Lower lobe of right lung (tissue), 2 donors: ENCODE measurements around the gene SELPLG. TPM values are rescaled to one million over a fixed set of nuclear protein-coding genes. Genes with fewer than 3 reads are reported as not detected.

ENCODE experiments used
- ATAC-seq, 2 donors: fragments of 200-7000 bp; cut with Tn5 transposase; one replicate each; pipeline ENCODE4 v1.9.1; 2020 to 2022; ENCODE audit warnings: mild to moderate bottlenecking in 2 of 2, moderate library complexity in 2 of 2
- DNase-seq: peaks from one replicate; pipeline ENCODE4 v3.0.0-alpha.2; 2020
- H3K27ac ChIP-seq: fragments of 200-600 bp; one replicate; pipeline ENCODE4 v1.8.0; 2022
- H3K27me3 ChIP-seq: fragments of 200-600 bp; one replicate; pipeline ENCODE4 v1.8.0; 2022; ENCODE audit warnings: low read depth
- H3K36me3 ChIP-seq: fragments of 200-600 bp; one replicate; pipeline ENCODE4 v1.8.0; 2022; ENCODE audit warnings: mild to moderate bottlenecking
- H3K4me1 ChIP-seq: fragments of 200-600 bp; one replicate; pipeline ENCODE4 v1.8.0; 2022
- H3K4me3 ChIP-seq: fragments of 200-600 bp; one replicate; pipeline ENCODE4 v1.8.0; 2022; ENCODE audit warnings: mild to moderate bottlenecking
- H3K9me3 ChIP-seq: fragments of 200-600 bp; one replicate; pipeline ENCODE4 v1.8.0; 2022
- intact Hi-C: fragments of 100-400 bp; cut with DNase I; formaldehyde crosslinking; loops from one replicate; pipeline ENCODE4 v1.11.0; 2022
- total RNA-seq: library from RNA; stranded (reverse); fragmentation: NEBNext Ultra II Directional; extraction: Animal tissue kit (Norgen Biotek cat#: 25700); gene quantifications from one replicate; pipeline ENCODE4 v1.2.1, GENCODE V29; 2021
- TF ChIP-seq, protein P1 (sequence below): fragments of 200-600 bp; IDR thresholded peaks from one replicate; pipeline ENCODE4 v1.8.0; 2022; ENCODE audit warnings: antibody characterized with exemption, mild to moderate bottlenecking
- donor health status: DM: no; HTN: yes; CAD: no; lungs with severe emphysema.

SELPLG gene
- total RNA-seq, 1 donor from 2014 or later, result 59.9 TPM

DNA sequence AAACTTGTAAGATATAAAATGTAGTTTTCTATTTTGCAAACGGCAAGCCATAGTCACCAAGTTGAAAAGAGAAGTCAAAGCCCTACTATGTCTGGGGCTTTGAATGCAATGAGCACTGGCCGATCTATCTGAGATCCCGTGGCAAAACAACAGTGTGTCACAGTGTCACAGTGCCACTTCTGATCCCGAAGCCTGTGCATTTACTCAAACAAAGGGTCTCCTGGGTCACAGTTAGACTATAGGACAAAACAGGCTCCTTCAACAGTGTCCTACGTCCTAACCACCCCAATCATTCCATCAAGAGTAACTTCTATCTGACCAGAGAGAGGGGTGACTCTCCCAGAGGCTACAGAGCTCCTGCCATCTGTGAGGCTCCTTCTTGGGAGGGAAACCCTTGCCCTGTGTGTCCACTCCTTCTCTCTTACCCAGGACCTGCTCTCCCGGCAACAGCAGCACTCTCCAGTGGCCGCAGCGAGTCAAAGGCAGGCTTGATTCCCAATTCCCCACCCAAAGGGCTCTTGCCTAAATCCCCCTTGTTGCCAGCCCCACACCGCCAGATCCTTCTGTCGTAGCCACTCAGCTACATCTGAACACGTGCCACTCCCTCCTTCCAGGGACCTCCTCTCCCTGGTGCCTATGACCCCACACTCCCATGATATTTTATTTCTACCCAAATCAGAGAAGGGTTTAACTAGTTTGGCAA lies 14.0 kb upstream of the SELPLG start:
- no peak for ATAC-seq
- Histone ChIP-seq H3K4me1 (peaks cover 54% of the 10 kb centered on the region), H3K9me3 (no peaks in the 10 kb centered on the region), H3K36me3 (peaks cover 63% of the 10 kb centered on the region), H3K4me3 (no peak overlapping the region), H3K27me3 (no peaks in the 10 kb centered on the region), H3K27ac (peak overlapping the region; percentile 66)
- TF ChIP-seq, protein P1, sequence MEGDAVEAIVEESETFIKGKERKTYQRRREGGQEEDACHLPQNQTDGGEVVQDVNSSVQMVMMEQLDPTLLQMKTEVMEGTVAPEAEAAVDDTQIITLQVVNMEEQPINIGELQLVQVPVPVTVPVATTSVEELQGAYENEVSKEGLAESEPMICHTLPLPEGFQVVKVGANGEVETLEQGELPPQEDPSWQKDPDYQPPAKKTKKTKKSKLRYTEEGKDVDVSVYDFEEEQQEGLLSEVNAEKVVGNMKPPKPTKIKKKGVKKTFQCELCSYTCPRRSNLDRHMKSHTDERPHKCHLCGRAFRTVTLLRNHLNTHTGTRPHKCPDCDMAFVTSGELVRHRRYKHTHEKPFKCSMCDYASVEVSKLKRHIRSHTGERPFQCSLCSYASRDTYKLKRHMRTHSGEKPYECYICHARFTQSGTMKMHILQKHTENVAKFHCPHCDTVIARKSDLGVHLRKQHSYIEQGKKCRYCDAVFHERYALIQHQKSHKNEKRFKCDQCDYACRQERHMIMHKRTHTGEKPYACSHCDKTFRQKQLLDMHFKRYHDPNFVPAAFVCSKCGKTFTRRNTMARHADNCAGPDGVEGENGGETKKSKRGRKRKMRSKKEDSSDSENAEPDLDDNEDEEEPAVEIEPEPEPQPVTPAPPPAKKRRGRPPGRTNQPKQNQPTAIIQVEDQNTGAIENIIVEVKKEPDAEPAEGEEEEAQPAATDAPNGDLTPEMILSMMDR, result no peak
- DNase-seq, result no peak
- intact Hi-C loops, result no loop called here

DNA sequence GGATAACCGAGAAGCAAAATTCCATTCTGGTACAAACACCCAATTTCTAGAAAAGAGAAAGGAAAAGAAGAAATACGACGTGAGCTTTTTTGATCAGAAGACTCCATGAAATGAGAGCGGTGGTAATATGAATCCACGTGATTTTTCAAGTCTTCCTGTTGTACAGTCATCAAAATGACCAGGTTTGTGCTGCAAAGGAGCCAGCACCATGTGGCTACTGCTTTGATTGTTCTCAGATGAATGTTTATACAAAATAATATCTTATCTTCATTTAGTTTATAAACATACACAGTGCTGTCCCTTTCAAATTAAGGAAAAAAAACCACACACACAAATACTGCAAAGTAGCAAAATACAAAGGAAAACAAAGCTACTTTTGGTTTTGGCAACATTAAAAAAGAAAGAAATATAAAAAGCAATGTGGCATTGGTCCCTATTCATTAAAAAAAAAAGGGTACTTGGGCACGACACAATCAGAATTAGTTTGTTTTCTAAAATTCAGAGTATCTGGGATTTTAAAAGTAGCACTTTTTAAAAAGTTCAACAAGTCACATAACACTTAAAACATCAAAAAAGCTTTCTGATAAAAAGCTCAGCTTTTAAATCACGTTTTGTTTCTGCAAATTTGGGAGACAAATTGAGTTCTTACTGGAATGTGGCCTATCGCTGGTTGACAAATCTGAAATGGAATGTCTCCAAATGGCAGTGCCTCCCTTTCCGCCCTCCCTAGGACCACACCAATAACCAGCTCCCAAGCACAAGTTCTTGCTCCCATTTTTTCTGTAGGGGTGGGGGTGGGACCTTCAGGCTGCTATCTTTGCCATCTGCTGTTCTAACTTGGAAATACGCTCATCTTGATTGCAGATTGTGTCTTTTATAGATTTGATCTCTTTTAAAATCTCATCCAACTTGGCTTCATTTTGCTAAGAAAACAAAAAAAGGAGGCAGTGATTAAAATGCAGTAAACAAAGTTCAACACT lies 13.2 kb upstream of the SELPLG start:
- Histone ChIP-seq H3K9me3 (no peaks in the 10 kb centered on the region), H3K36me3 (peaks cover 55% of the 10 kb centered on the region), H3K4me1 (peaks cover 59% of the 10 kb centered on the region), H3K27ac (peak overlapping the region; percentile 66), H3K4me3 (no peak overlapping the region), H3K27me3 (no peaks in the 10 kb centered on the region)
- no peak for ATAC-seq
- TF ChIP-seq, protein P1, result no peak
- no peak for DNase-seq
- intact Hi-C loops, result no loop called here

DNA sequence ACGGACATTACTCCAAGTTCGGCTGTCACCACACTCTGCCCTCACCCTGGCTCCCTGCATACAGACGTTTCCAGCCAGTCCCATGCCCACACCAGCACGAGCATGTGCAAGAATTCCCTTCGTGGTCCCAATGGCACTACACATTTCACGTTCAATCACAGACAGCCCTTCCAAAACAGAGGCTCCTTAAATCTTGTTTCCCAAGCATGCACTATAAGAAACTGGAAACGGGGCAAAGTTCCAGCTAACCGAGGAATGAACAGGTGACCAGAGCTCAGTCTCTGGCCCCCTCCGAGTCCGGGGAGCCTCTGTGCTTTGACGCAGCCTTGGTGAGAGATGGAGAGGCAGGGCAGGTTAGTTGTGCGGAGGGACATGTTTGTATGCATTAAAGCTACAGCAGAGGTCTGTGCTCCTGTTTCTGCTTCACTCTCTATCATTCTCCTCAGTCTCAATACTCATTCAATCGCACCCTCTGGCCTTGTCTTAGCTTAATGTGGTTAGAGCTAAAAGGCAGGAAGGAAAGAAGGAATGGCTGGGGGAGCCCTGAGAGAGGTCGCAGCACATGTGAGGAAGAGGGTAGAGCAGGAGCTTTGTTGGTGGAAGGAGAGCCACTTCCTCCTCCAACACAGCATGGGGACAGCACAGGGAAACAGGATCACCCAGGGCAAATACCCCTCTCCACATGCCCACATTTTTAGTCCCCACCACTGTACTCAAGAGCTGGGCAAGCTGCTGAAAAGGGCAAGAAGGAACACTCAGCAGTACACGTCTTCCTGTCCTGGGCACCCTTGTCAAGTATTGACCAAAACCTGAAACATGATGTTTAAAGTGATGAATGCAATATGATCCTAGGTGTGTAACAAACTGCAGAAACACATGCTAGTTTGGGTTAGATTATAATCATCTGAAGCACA lies 12.2 kb upstream of the SELPLG start:
- TF ChIP-seq, protein P1, result no peak
- intact Hi-C loops, result no loop called here
- no peak overlapping the region for H3K4me3 ChIP-seq
- H3K9me3 ChIP-seq, result no peaks in the 10 kb centered on the region
- peaks cover 69% of the 10 kb centered on the region for H3K4me1 ChIP-seq
- H3K36me3 ChIP-seq, result peaks cover 45% of the 10 kb centered on the region
- DNase-seq, result no peak
- no peak for ATAC-seq
- no peaks in the 10 kb centered on the region for H3K27me3 ChIP-seq
- peak overlapping the region; percentile 66 for H3K27ac ChIP-seq

DNA sequence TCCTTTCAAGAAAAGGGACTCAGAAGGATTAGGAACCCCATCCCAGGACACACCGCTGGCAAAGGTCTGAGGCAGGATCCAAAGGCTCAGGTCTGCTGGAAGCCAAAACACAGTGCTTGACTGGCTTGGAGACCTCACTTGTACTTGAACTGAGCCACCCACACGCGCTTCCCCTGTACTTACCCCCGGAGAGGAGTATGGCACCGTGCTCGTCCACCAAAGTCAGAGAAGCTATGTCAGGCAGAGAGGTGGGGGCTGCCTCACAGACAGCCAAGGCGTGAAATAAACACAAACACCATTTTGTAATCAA lies 11.1 kb upstream of the SELPLG start:
- peak overlapping the region; percentile 79 for H3K27ac ChIP-seq
- DNase-seq (no peak), ATAC-seq (no peak)
- H3K9me3 ChIP-seq, result no peaks in the 10 kb centered on the region
- no peak overlapping the region for H3K4me3 ChIP-seq
- TF ChIP-seq, protein P1, result no peak
- H3K27me3 ChIP-seq, result no peaks in the 10 kb centered on the region
- intact Hi-C loops, result no loop called here
- H3K36me3 ChIP-seq, result peaks cover 41% of the 10 kb centered on the region
- peaks cover 68% of the 10 kb centered on the region for H3K4me1 ChIP-seq
